ENCODE data around the gene FGFR2. TPM values are rescaled to one million over a fixed set of nuclear protein-coding genes. Genes with fewer than 3 reads are reported as not detected.
"Not testable (repeated sequence)": the region's sequence is repeated elsewhere in the genome, so short reads cannot be mapped to it uniquely, and the experiment has no call there.

Gene FGFR2
- total and polyA plus RNA-seq, 9 of the 15 experiments (the other 6 are each of a cell fraction or from before 2014, with no cell fraction given): 0.20 TPM; not detected in 8

- TF ChIP-seq ARID3B (CRISPR knock-in tag; IDR thresholded peaks at IDR 0.05; ENCODE audit: borderline replicate concordance) (no peak), EWSR1 (IDR thresholded peaks at IDR 0.05; ENCODE audit: borderline replicate concordance, low read depth, partially characterized antibody) (no peak), RHOXF2B (CRISPR knock-in tag; conservative IDR thresholded peaks at IDR 0.05) (no peak), MAZ (CRISPR knock-in tag; conservative IDR thresholded peaks at IDR 0.05 in 1 of 2, IDR thresholded peaks at IDR 0.05 in 1 of 2) (no peak), ZFP1 (CRISPR knock-in tag; IDR thresholded peaks at IDR 0.05) (no peak), NFIC (IDR thresholded peaks at IDR 0.05) (no peak), MCM3 (IDR thresholded peaks at IDR 0.05) (no peak)
Measured at GRCh38 chr10:121556455-121556854, 41.8 kb downstream of the FGFR2 start (continued).

GRCh38 chr10:121554916-121555315, 43.3 kb downstream of the FGFR2 start:
- CTCF ChIA-PET (ENCODE audit: low intra/inter-chr PET ratio); H3K27me3 ChIP-seq (ENCODE audit: control insufficient read depth in 2 of 2, insufficient read depth in 2 of 2, low read length in 2 of 2); DNase-seq (ENCODE audit: extremely low read depth in 1 of 4, low spot score in 3 of 4); H3K4me2 ChIP-seq (ENCODE audit: insufficient read depth, low read length); H3K36me3 ChIP-seq (ENCODE audit: control insufficient read depth, insufficient read depth, low read length); H3K9ac ChIP-seq (ENCODE audit: insufficient read depth in 1 of 2, low read depth in 2 of 2, low read length in 2 of 2); H3K79me2 ChIP-seq (ENCODE audit: control insufficient read depth, insufficient read depth, low read length); ATAC-seq; in situ Hi-C loops (cut with MboI); H3K9me3 ChIP-seq (replicated peaks; ENCODE audit: control insufficient read depth, insufficient read depth, low read depth, low read length); H3K4me1 ChIP-seq (replicated peaks in 1 of 2; ENCODE audit: control insufficient read depth in 2 of 2, insufficient read depth in 2 of 2, low read length in 2 of 2); BruUV-seq (replicated peaks); H4K20me1 ChIP-seq (replicated peaks; ENCODE audit: control insufficient read depth, insufficient read depth, low read length); H2AFZ ChIP-seq (ENCODE audit: low read depth, low read length); FAIRE-seq; H3K9me1 ChIP-seq (ENCODE audit: control insufficient read depth, insufficient read depth, low read length); H3K4me3 ChIP-seq; H3K27ac ChIP-seq (ENCODE audit: extremely low read depth, low read depth, low read length); intact Hi-C loops (cut with micrococcal nuclease); POLR2A ChIA-PET: not testable (repeated sequence)
- 1% methylated on average over 9 of the region's 9 CpGs for WGBS (ENCODE audit: insufficient coverage, low coverage, missing lambda C conversion rate)
